A549 (cell line): ENCODE measurements around the gene ABCA7. TPM values are rescaled to one million over a fixed set of nuclear protein-coding genes. Genes with fewer than 3 reads are reported as not detected.

Experiments used
- ATAC-seq, 2 experiments: fragments of 200-7000 bp in 1 of 2; fragments of >200 bp in 1 of 2; cut with Nextera tagmentation in 1 of 2; cut with Tn5 transposase in 1 of 2; 3 replicates each; pipeline versions ENCODE4 v1.8.0 to v1.9.1; 2018 to 2020; ENCODE audit warnings: mild to moderate bottlenecking in 1 of 2, moderate library complexity in 1 of 2
- CTCF ChIA-PET: fragments of 300-600 bp; sonication (Branson Sonifier 250); formaldehyde crosslinking; extraction: SDS; loops from one replicate; lab custom pipeline; 2021; ENCODE audit warnings: antibody characterized with exemption, inconsistent platforms; lab: Yijun Ruan, JAX
- POLR2A ChIA-PET: fragments of 350-600 bp; formaldehyde crosslinking; extraction: SDS; loops from one replicate; lab custom pipeline; 2021; ENCODE audit warnings: antibody characterized with exemption, inconsistent platforms; lab: Yijun Ruan, JAX
- DNase-seq, 2 experiments: peaks; one replicate each; pipeline versions ENCODE4 v3.0.0 to v3.0.0-alpha.2; 2011 to 2016; ENCODE audit warnings: low read depth in 1 of 2, low spot score in 1 of 2
- FAIRE-seq: peaks from 2 replicates; lab custom pipeline; 2011; peaks lifted over from hg19 to GRCh38; lab: Jason Lieb, UNC
- H3K27ac ChIP-seq, 2 experiments: fragments of >200 bp; sonication (Bioruptor Twin); formaldehyde crosslinking; 3 replicates each; pipeline ENCODE4 v1.5.1; 2016 to 2017
- H3K4me1 ChIP-seq: fragments of >200 bp; sonication (Bioruptor Twin); formaldehyde crosslinking; 3 replicates; pipeline ENCODE4 v1.6.1; 2016
- H3K4me2 ChIP-seq: fragments of >200 bp; sonication (Bioruptor Twin); formaldehyde crosslinking; 3 replicates; pipeline ENCODE4 v1.6.1; 2016
- H3K4me3 ChIP-seq: fragments of >200 bp; sonication (Bioruptor Twin); formaldehyde crosslinking; 3 replicates; pipeline ENCODE4 v1.5.1; 2016
- H3K9me3 ChIP-seq: fragments of >200 bp; sonication (Bioruptor Twin); formaldehyde crosslinking; 3 replicates; pipeline ENCODE4 v1.6.1; 2016
- BHLHE40 ChIP-seq: IDR thresholded peaks from 2 replicates; pipeline ENCODE4 v1.6.1; 2012; ENCODE audit warnings: low read depth, low read length, inconsistent platforms
- CBX8 ChIP-seq: fragments of 200-600 bp; sonication (generic); IDR thresholded peaks from 2 replicates; pipeline ENCODE4 v1.6.1; 2016
- CHD2 ChIP-seq: fragments of 150-350 bp; IDR thresholded peaks from 2 replicates; pipeline ENCODE4 v1.6.1; 2014; ENCODE audit warnings: low read length; ENCODE audit not compliant: partially characterized antibody
- EHMT2 ChIP-seq: fragments of 200-600 bp; sonication (generic); IDR thresholded peaks from 2 replicates; pipeline ENCODE4 v1.6.1; 2016; ENCODE audit warnings: antibody characterized with exemption, low read depth, mild to moderate bottlenecking, moderate library complexity
- EP300 ChIP-seq, 2 experiments: fragments of >200 bp; sonication (Bioruptor Twin); formaldehyde crosslinking; IDR thresholded peaks; 2 replicates in 1 of 2; 3 replicates in 1 of 2; pipeline ENCODE4 v1.6.1; 2016 to 2017
- ESRRA ChIP-seq: fragments of 150-350 bp; IDR thresholded peaks from 2 replicates; pipeline ENCODE4 v1.6.1; 2014; ENCODE audit warnings: mild to moderate bottlenecking, low read length, borderline replicate concordance
- FOSL2 ChIP-seq, 2 experiments: fragments of 450-650 bp in 1 of 2; fragments of >200 bp in 1 of 2; sonication (Bioruptor Twin) in 1 of 2; formaldehyde crosslinking; IDR thresholded peaks; 2 replicates each; pipeline versions ENCODE4 v1.5.0 to v1.6.1; 2016 to 2020; ENCODE audit warnings: mild to moderate bottlenecking in 1 of 2, moderate library complexity in 1 of 2
- FOXS1 ChIP-seq: fragments of 250-450 bp; sonication (Bioruptor Pico); IDR thresholded peaks from 2 replicates; pipeline ENCODE4 v1.5.0; 2020; ENCODE audit warnings: mild to moderate bottlenecking, moderate library complexity
- GATA3 ChIP-seq: IDR thresholded peaks from 2 replicates; pipeline ENCODE4 v1.6.1; 2012; ENCODE audit warnings: borderline replicate concordance
- HES2 ChIP-seq: fragments of >200 bp; sonication (Bioruptor Twin); formaldehyde crosslinking; IDR thresholded peaks from 2 replicates; pipeline ENCODE4 v1.6.1; 2016
- HEYL ChIP-seq: fragments of 250-450 bp; sonication (Bioruptor Pico); IDR thresholded peaks from 2 replicates; pipeline ENCODE4 v1.8.0; 2021; ENCODE audit warnings: mild to moderate bottlenecking, moderate library complexity
- HOXA7 ChIP-seq: fragments of 250-450 bp; sonication (Bioruptor Pico); IDR thresholded peaks from 2 replicates; pipeline ENCODE4 v1.5.0; 2020; ENCODE audit warnings: mild to moderate bottlenecking, moderate library complexity
- HOXB13 ChIP-seq: fragments of 250-450 bp; sonication (Bioruptor Pico); IDR thresholded peaks from 2 replicates; pipeline ENCODE4 v1.5.0; 2020; ENCODE audit warnings: low read depth, mild to moderate bottlenecking, moderate library complexity
- JUN ChIP-seq, 2 experiments: fragments of >200 bp; sonication (Bioruptor Twin); formaldehyde crosslinking; IDR thresholded peaks; 2 replicates in 1 of 2; 3 replicates in 1 of 2; pipeline ENCODE4 v1.6.1; 2016 to 2017
- MAFK ChIP-seq: fragments of 450-650 bp; IDR thresholded peaks from 2 replicates; pipeline ENCODE4 v1.6.1; 2014; ENCODE audit not compliant: partially characterized antibody
- NFE2L2 ChIP-seq: fragments of 150-350 bp; conservative IDR thresholded peaks from 2 replicates; pipeline ENCODE4 v1.6.1; 2014; ENCODE audit warnings: low read length
- PHF8 ChIP-seq: fragments of 200-600 bp; sonication (generic); IDR thresholded peaks from 2 replicates; pipeline ENCODE4 v1.6.1; 2016; ENCODE audit warnings: low read depth, mild to moderate bottlenecking, antibody characterized with exemption, moderate library complexity, borderline replicate concordance
- POLR2A ChIP-seq: IDR thresholded peaks from 2 replicates; pipeline ENCODE4 v1.6.1; 2012; ENCODE audit warnings: mild to moderate bottlenecking, low read length
- RCOR1 ChIP-seq: fragments of 150-350 bp; IDR thresholded peaks from 2 replicates; pipeline ENCODE4 v1.6.1; 2014; ENCODE audit warnings: antibody characterized with exemption, low read length, low read depth
- REST ChIP-seq: fragments of 200-600 bp; sonication (generic); IDR thresholded peaks from 2 replicates; pipeline ENCODE4 v1.6.1; 2016; ENCODE audit warnings: antibody characterized with exemption, mild to moderate bottlenecking, moderate library complexity
- TFCP2L1 ChIP-seq: fragments of 250-450 bp; sonication (Bioruptor Pico); IDR thresholded peaks from 2 replicates; pipeline ENCODE4 v1.5.0; 2021; ENCODE audit warnings: mild to moderate bottlenecking
- ZC3H11A ChIP-seq: fragments of 450-650 bp; IDR thresholded peaks from 2 replicates; pipeline ENCODE4 v1.6.1; 2014; ENCODE audit warnings: antibody characterized with exemption, mild to moderate bottlenecking
- ZNF302 ChIP-seq: fragments of 250-450 bp; sonication (Bioruptor Pico); IDR thresholded peaks from 2 replicates; pipeline ENCODE4 v1.9.0; 2021; ENCODE audit warnings: inconsistent platforms, mild to moderate bottlenecking, moderate library complexity
- WGBS: methylation state at CpG from one replicate; pipeline ENCODE4 v1.1.6; 2017; ENCODE audit errors: missing lambda C conversion rate; 5-methylcytosine and 5-hydroxymethylcytosine counted together
- polyA plus RNA-seq, 4 experiments: library from polyadenylated mRNA; depleted of rRNA in 3 of 4; stranded (reverse); fragments of >200 nt; fragmentation: RNase III in 1 of 4; extraction: RNeasy Plus Mini Kit Qiagen cat#74134 plus additional on column Dnase treatment in 1 of 4; gene quantifications; 2 replicates in 3 of 4; 3 replicates in 1 of 4; pipeline ENCODE4 v1.2.3, GENCODE V29; 2011 to 2017

Gene ABCA7
- polyA plus RNA-seq, 2 of the 4 experiments (the other 2 are of a cell fraction): 5.0 to 13.5 TPM

GRCh38 chr19:1010586-1011510, 29.1 kb upstream of the ABCA7 start:
- 96% methylated on average over 10 of the region's 56 CpGs for WGBS
- no peak for TF ChIP-seq HOXA7 (CRISPR knock-in tag)
- TF ChIP-seq EHMT2: no peak
- no peak for TF ChIP-seq MAFK
- TF ChIP-seq ZNF302: no peak
- TF ChIP-seq RCOR1: no peak
- TF ChIP-seq PHF8: no peak
- TF ChIP-seq JUN (IDR thresholded peaks at IDR 0.05): no peak
- no peak for TF ChIP-seq EP300 (IDR thresholded peaks at IDR 0.05)
- no peak for TF ChIP-seq GATA3
- no peak for TF ChIP-seq HEYL (CRISPR knock-in tag)
- no peak for TF ChIP-seq FOXS1 (CRISPR knock-in tag)
- TF ChIP-seq, all 56 proteins: peak for 0
- FAIRE-seq (no peak), DNase-seq (no peak), ATAC-seq (no peak)
- CTCF ChIA-PET: interaction anchor here (0.9 kb wide), 1 partner anchor 10 kb away, joined by 3 read pairs; the partner anchor contains the start of gene TMEM259
- no peaks in the 10 kb centered on the region; the same call in 2 of the 3 replicates for H3K4me1 ChIP-seq
- H3K27ac ChIP-seq: no peak overlapping the region
- POLR2A ChIA-PET: no interaction called here
- H3K4me2 ChIP-seq: no peak overlapping the region
- H3K9me3 ChIP-seq: no peaks in the 10 kb centered on the region
- no peak overlapping the region for H3K4me3 ChIP-seq

DNA sequence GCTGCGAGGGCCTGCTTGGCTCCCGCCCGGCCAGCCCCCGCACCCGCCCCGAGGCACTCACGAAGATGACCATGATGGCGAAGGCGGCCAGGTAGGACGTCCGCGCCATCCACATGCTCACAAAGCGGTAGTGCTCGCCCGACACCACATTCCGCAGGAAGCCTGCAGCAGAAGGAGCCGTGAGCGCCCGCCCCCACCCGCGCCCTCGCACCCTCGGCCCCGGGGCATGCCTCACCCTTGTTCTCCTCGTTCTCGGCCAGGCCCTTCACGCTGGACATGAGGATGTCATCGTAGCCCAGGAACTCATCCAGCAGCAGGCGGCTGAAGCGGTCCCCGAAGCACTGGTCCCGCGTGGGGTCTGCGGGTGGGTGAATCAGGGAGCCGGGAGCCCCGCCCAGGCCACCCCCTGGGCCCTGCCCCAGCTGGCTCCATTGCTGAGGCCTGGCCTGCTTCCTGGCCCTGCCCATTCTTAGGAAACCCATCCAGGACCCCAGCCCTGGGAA, 28.0 kb upstream of the ABCA7 start:
- Histone ChIP-seq H3K4me3 (no peak overlapping the region), H3K4me2 (no peak overlapping the region), H3K27ac (no peak overlapping the region), H3K9me3 (no peaks in the 10 kb centered on the region), H3K4me1 (peaks cover 10% of the 10 kb centered on the region)
- FAIRE-seq (no peak), ATAC-seq (no peak), DNase-seq (no peak)
- 98% methylated on average over 23 of the region's 36 CpGs for WGBS
- ChIA-PET POLR2A (no interaction called here), CTCF (interaction anchor here (2.7 kb wide), 1 partner anchor 232 kb away, joined by 6 read pairs; no protein-coding TSS in a partner anchor)
- no peak for TF ChIP-seq ESRRA
- TF ChIP-seq MAFK: no peak
- no peak for TF ChIP-seq CBX8
- no peak for TF ChIP-seq HOXB13 (CRISPR knock-in tag)
- TF ChIP-seq HES2: no peak
- TF ChIP-seq NFE2L2: no peak
- TF ChIP-seq TFCP2L1: no peak
- TF ChIP-seq CHD2: no peak
- TF ChIP-seq ZC3H11A: no peak
- TF ChIP-seq FOSL2 (IDR thresholded peaks at IDR 0.05): no peak
- no peak for TF ChIP-seq FOSL2 (CRISPR knock-in tag; IDR thresholded peaks at IDR 0.05)
- no peak for TF ChIP-seq REST
- no peak for TF ChIP-seq POLR2A
- TF ChIP-seq BHLHE40: no peak
